SU-DHL-6 (cell line): ENCODE measurements around the gene GRM5.

Experiments used
- H2AFZ ChIP-seq: fragments of 200-600 bp; sonication (generic); 2 replicates; pipeline ENCODE4 v1.6.1; 2014; ENCODE audit warnings: low read depth, mild to moderate bottlenecking, moderate library complexity, mixed read lengths, antibody characterized with exemption, low read length; ENCODE audit not compliant: severe bottlenecking
- H3F3A ChIP-seq: fragments of 200-600 bp; shearing (Covaris generic); 2 replicates; pipeline ENCODE4 v1.6.0; 2016; ENCODE audit warnings: antibody characterized with exemption, mild to moderate bottlenecking; ENCODE audit not compliant: insufficient read depth
- H3K27ac ChIP-seq: fragments of 200-600 bp; sonication (generic); 2 replicates; pipeline ENCODE4 v1.5.1; 2016; ENCODE audit warnings: low read depth, mild to moderate bottlenecking, low read length, moderate library complexity, mixed read lengths
- H3K27me3 ChIP-seq: fragments of 200-600 bp; sonication (generic), shearing (Covaris generic); 2 replicates; pipeline ENCODE4 v1.6.0; 2014; ENCODE audit warnings: mild to moderate bottlenecking, low read length
- H3K36me3 ChIP-seq: fragments of 200-600 bp; sonication (generic); 2 replicates; pipeline ENCODE4 v1.6.1; 2014; ENCODE audit warnings: mild to moderate bottlenecking, low read length, mixed read lengths
- H3K4me2 ChIP-seq: fragments of 300-600, 200-600 bp; shearing (Covaris generic), sonication (generic); 2 replicates; pipeline ENCODE4 v1.6.0; 2014; ENCODE audit warnings: low read length, low read depth, mild to moderate bottlenecking; ENCODE audit not compliant: poor library complexity, severe bottlenecking
- H3K4me3 ChIP-seq: fragments of 200-600 bp; sonication (generic); 2 replicates; pipeline ENCODE4 v1.5.1; 2014; ENCODE audit warnings: antibody characterized with exemption, low read length, mild to moderate bottlenecking, mixed read lengths; ENCODE audit not compliant: insufficient read depth, poor library complexity, severe bottlenecking
- H3K79me2 ChIP-seq: fragments of 200-600 bp; sonication (generic); 2 replicates; pipeline ENCODE4 v1.6.1; 2014; ENCODE audit warnings: mild to moderate bottlenecking, low read length, moderate library complexity; ENCODE audit not compliant: insufficient read depth
- H3K9ac ChIP-seq: fragments of 200-600 bp; sonication (generic); 2 replicates; pipeline ENCODE4 v1.7.0; 2014; ENCODE audit warnings: mild to moderate bottlenecking, low read length
- H3K9me2 ChIP-seq: fragments of 200-600 bp; sonication (generic); replicated peaks from 2 replicates; pipeline ENCODE4 v1.6.1; 2014; ENCODE audit warnings: low read length; ENCODE audit not compliant: insufficient read depth
- H3K9me3 ChIP-seq: fragments of 200-600 bp; sonication (generic); 2 replicates; pipeline ENCODE4 v1.6.1; 2014; ENCODE audit warnings: low read length, mixed read lengths; ENCODE audit not compliant: insufficient read depth
- H4K20me1 ChIP-seq: fragments of 200-600 bp; sonication (generic); 2 replicates; pipeline ENCODE4 v1.6.1; 2014; ENCODE audit warnings: low read depth, mild to moderate bottlenecking, antibody characterized with exemption, low read length, moderate library complexity, mixed read lengths
- EZH2phosphoT487 ChIP-seq: fragments of 200-600 bp; sonication (generic), shearing (Covaris generic); conservative IDR thresholded peaks from 2 replicates; pipeline ENCODE4 v1.6.1; 2018; ENCODE audit warnings: mild to moderate bottlenecking, antibody characterized with exemption, low read length, moderate library complexity, mixed read lengths
- TF ChIP-seq, protein P1 (sequence below): fragments of 200-600 bp; sonication (generic); IDR thresholded peaks from one replicate; pipeline ENCODE4 v1.5.1; 2017; ENCODE audit warnings: antibody characterized with exemption, mild to moderate bottlenecking, low read length, moderate library complexity; ENCODE audit not compliant: insufficient read depth, poor library complexity, severe bottlenecking

GRM5 gene

DNA sequence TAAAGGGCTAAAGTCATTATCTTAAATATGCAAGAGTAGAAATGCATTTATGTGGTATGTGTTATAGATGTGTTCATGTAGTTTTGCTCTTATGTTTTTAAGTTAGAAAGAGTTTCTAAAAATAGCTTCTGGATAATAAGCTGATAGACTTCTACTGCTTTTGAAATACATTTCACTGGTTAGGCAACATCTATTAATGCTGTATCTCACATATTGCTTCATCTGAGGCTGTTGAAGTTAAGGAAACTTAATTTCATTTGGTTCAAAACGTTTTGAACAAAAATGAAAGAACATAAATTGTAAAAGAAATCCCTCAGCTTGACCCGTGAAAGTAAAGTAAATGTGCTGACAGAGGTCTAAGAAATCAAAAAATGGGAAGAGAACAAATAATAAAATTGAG lies 564.2 kb downstream of the GRM5 start:
- Histone ChIP-seq H3K9me3 (no peaks in the 10 kb centered on the region), H3K9me2 (no peaks in the 10 kb centered on the region), H3F3A (no peaks in the 10 kb centered on the region), H3K27ac (no peak overlapping the region), H3K36me3 (no peaks in the 10 kb centered on the region), H2AFZ (no peak overlapping the region), H3K27me3 (no peaks in the 10 kb centered on the region), H3K4me2 (no peak overlapping the region), H3K9ac (no peak overlapping the region), H4K20me1 (no peaks in the 10 kb centered on the region), H3K79me2 (no peaks in the 10 kb centered on the region), H3K4me3 (no peak overlapping the region)
- no peak for TF ChIP-seq EZH2phosphoT487
- TF ChIP-seq, protein P1, sequence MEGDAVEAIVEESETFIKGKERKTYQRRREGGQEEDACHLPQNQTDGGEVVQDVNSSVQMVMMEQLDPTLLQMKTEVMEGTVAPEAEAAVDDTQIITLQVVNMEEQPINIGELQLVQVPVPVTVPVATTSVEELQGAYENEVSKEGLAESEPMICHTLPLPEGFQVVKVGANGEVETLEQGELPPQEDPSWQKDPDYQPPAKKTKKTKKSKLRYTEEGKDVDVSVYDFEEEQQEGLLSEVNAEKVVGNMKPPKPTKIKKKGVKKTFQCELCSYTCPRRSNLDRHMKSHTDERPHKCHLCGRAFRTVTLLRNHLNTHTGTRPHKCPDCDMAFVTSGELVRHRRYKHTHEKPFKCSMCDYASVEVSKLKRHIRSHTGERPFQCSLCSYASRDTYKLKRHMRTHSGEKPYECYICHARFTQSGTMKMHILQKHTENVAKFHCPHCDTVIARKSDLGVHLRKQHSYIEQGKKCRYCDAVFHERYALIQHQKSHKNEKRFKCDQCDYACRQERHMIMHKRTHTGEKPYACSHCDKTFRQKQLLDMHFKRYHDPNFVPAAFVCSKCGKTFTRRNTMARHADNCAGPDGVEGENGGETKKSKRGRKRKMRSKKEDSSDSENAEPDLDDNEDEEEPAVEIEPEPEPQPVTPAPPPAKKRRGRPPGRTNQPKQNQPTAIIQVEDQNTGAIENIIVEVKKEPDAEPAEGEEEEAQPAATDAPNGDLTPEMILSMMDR, result no peak

DNA sequence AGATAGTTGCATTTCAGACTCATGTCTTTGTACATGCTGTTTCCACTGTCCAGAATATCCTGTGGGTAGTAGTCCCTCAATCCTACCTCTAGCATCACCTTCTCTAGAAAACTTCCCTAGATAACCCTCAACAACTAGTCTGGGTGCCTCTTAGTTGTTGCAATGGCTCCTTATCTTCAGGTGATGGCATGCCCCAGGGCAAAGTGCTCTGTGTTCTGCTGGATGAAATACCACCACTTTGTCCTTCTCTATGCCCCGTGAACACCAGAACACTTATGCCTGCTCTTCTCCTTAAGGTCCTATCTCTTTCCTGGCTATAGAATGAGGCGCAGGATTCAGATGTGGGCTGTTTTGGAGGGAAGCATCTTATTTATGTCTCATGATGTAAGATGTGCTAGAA lies 569.9 kb downstream of the GRM5 start:
- no peaks in the 10 kb centered on the region for H3K79me2 ChIP-seq
- no peak overlapping the region for H3K4me3 ChIP-seq
- H3K9me3 ChIP-seq, result no peaks in the 10 kb centered on the region
- no peaks in the 10 kb centered on the region for H3K27me3 ChIP-seq
- no peaks in the 10 kb centered on the region for H4K20me1 ChIP-seq
- H3K9ac ChIP-seq, result no peak overlapping the region
- H3K4me2 ChIP-seq, result no peak overlapping the region
- no peak overlapping the region for H2AFZ ChIP-seq
- no peaks in the 10 kb centered on the region for H3F3A ChIP-seq
- H3K9me2 ChIP-seq, result no peaks in the 10 kb centered on the region
- H3K36me3 ChIP-seq, result no peaks in the 10 kb centered on the region
- no peak overlapping the region for H3K27ac ChIP-seq
- no peak for TF ChIP-seq EZH2phosphoT487
- TF ChIP-seq, protein P1, result no peak

DNA sequence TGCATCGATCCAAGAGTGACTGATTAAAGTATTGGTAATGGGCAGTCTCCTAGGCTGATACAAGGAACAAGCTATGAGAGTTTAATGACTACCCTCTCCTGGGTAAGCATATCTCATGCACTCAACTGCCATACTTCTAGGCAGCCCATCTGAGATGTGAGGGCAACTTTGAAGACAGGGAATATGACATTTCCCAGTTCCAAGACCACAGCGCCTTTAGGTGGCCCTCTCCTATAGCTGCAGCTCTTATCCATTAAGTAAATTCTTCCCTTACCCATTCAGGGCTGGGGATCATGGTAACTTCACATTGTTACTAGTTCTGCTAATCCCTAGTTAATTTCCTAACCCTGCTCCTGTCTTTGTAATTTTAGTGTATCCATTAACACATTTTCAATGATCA lies 570.9 kb downstream of the GRM5 start:
- H3K79me2 ChIP-seq, result no peaks in the 10 kb centered on the region
- H3K9me3 ChIP-seq, result no peaks in the 10 kb centered on the region
- H4K20me1 ChIP-seq, result no peaks in the 10 kb centered on the region
- no peaks in the 10 kb centered on the region for H3K27me3 ChIP-seq
- H3K9ac ChIP-seq, result no peak overlapping the region
- H3K4me3 ChIP-seq, result no peak overlapping the region
- TF ChIP-seq EZH2phosphoT487, result no peak
- TF ChIP-seq, protein P1, result no peak
- H2AFZ ChIP-seq, result no peak overlapping the region
- no peak overlapping the region for H3K27ac ChIP-seq
- H3K9me2 ChIP-seq, result no peaks in the 10 kb centered on the region
- no peaks in the 10 kb centered on the region for H3F3A ChIP-seq
- H3K36me3 ChIP-seq, result no peaks in the 10 kb centered on the region
- no peak overlapping the region for H3K4me2 ChIP-seq

DNA sequence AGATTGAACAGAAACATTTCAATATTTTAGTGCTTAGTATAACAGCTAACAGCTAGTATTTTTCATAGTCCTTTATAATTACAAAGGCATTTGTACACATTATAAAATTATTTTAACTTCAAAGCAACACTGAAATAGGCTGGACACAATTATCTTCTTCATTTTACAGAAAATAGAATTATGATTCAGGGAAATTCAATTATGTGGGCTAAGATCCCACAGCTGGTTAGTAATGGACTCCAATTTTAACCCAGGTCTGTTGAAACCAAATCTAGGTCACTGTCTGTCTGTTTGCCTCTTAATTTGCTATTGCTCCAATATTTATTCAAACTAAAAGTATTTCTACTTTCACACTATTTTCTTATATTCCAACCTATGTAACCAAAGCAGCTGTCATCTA lies 574.1 kb downstream of the GRM5 start:
- no peak for TF ChIP-seq EZH2phosphoT487
- TF ChIP-seq, protein P1, result no peak
- no peak overlapping the region for H3K27ac ChIP-seq
- no peaks in the 10 kb centered on the region for H3K9me3 ChIP-seq
- H3K4me3 ChIP-seq, result no peak overlapping the region
- no peaks in the 10 kb centered on the region for H3F3A ChIP-seq
- H3K36me3 ChIP-seq, result no peaks in the 10 kb centered on the region
- H3K9ac ChIP-seq, result no peak overlapping the region
- no peak overlapping the region for H2AFZ ChIP-seq
- no peaks in the 10 kb centered on the region for H4K20me1 ChIP-seq
- H3K9me2 ChIP-seq, result no peaks in the 10 kb centered on the region
- H3K79me2 ChIP-seq, result no peaks in the 10 kb centered on the region
- no peaks in the 10 kb centered on the region for H3K27me3 ChIP-seq
- no peak overlapping the region for H3K4me2 ChIP-seq
